ENCODE measurements around the gene GPR180.

GPR180 gene

GRCh38 chr13:94610475-94610874 is 8.8 kb downstream of the GPR180 start:
- no peak for TF ChIP-seq CTCF (conservative IDR thresholded peaks at IDR 0.05)

GRCh38 chr13:94612050-94612449 is 10.4 kb downstream of the GPR180 start:
- H3K27ac ChIP-seq: no peak overlapping the region
- TF ChIP-seq CTCF (conservative IDR thresholded peaks at IDR 0.05): no peak

More at GRCh38 chr13:94610475-94610874, 8.8 kb downstream of the GPR180 start:
- no peak overlapping the region for H3K27ac ChIP-seq

- TF ChIP-seq CTCF (conservative IDR thresholded peaks at IDR 0.05): no peak
- H3K27ac ChIP-seq: no peak overlapping the region
Observed at GRCh38 chr13:94613051-94613450, 11.4 kb downstream of the GPR180 start.

DNA sequence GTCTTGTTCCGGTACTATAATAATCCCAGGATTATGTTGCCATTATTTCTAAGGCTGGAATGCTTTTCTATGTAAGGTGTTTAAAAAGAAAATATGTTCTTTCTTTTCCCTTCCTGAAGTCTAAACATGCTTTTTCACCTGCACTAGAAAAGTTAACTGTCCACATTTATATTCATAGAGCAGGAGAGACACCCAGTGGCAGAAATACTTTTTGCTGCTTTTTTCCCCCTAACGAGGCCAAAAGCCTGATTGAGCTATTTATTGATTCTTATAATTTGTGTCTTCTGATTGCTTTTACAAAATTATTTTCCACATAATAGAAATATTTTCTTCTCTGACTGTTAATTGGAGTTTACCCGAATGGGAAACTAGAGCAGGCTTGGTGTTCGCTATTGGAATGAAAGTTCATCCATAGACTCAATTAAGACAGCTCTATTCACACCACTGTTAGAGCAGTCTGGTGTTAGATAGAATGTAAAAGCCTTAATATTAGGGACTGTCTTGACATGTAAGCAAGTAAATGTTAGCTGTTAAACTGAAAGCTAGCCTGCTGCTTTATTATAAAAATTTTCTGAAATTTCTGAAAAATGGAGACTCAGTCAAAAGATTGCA is 15.8 kb downstream of the GPR180 start:
- peak; percentile 79 for TF ChIP-seq CTCF (conservative IDR thresholded peaks at IDR 0.05)

GRCh38 chr13:94620286-94620896 is 18.7 kb downstream of the GPR180 start:
- no peak overlapping the region for H3K27ac ChIP-seq
- peak; percentile 92 for TF ChIP-seq CTCF (conservative IDR thresholded peaks at IDR 0.05)

More for the DNA sequence above, 15.8 kb downstream of the GPR180 start:
- H3K27ac ChIP-seq: no peak overlapping the region

DNA sequence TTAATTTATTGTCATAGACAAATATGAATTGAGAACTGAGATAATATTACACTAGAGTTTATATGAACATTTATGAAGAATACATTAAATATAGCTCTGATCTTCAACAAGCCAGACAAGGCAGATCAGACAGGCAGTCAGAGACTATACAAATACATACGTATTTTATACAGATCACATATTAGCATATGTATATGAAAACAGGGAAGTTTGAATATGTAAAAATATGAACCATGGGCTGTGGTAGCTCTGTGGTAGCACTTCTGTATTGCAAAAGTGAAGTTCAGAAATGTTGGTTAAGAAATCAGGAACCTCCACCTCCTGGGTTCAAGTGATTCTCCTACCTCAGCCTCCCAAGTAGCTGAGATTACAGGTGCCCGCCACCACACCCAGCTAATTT is 20.7 kb downstream of the GPR180 start:
- no peak overlapping the region for H3K27ac ChIP-seq
- no peak for TF ChIP-seq CTCF (conservative IDR thresholded peaks at IDR 0.05)

DNA sequence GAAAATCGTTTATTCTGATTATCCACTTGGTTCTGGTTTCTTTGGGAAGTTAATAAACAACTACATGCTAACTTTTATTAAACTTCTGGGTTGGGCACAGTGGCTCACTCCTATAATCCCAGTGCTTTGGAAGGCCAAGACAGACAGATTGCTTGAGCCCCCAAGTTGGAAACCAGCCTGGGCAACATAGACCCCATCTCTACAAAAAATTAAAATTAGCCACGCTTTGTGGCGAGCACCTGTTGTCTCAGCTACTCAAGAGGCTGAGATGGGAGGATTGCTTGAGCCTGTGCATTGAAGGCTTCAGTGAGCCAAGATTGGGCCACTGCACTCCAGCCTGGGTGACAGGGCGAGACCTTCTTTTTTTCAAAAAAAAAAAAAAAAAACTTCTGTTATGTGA is 21.7 kb downstream of the GPR180 start:
- H3K27ac ChIP-seq: no peak overlapping the region
- no peak for TF ChIP-seq CTCF (conservative IDR thresholded peaks at IDR 0.05)
